ENCODE data around the gene AP1G1. TPM values are rescaled to one million over a fixed set of nuclear protein-coding genes. Genes with fewer than 3 reads are reported as not detected.

Gene AP1G1
- total RNA-seq, 1 donor from 2014 or later = 90.5 TPM

GRCh38 chr16:71778780-71779179 is 29.9 kb downstream of the AP1G1 start:
- Mint-ChIP-seq H3K4me3 (no peak overlapping the region), H3K36me3 (peaks cover 16% of the 10 kb centered on the region), H3K4me1 (ENCODE audit: unreplicated experiment) (peaks cover 4% of the 10 kb centered on the region), H3K27ac (no peak overlapping the region), H3K9me3 (no peaks in the 10 kb centered on the region), H3K27me3 (no peaks in the 10 kb centered on the region)
- no peak for TF ChIP-seq CTCF (conservative IDR thresholded peaks at IDR 0.05)
- DNase-seq (ENCODE audit: extremely low spot score, unreplicated experiment) = no peak

GRCh38 chr16:71777329-71777728 is 31.3 kb downstream of the AP1G1 start:
- H3K36me3 Mint-ChIP-seq = peaks cover 22% of the 10 kb centered on the region
- H3K27ac Mint-ChIP-seq = no peak overlapping the region

GRCh38 chr16:71775949-71776348 is 32.7 kb downstream of the AP1G1 start:
- no peaks in the 10 kb centered on the region for H3K9me3 Mint-ChIP-seq
- no peaks in the 10 kb centered on the region for H3K27me3 Mint-ChIP-seq
- H3K4me3 Mint-ChIP-seq = no peak overlapping the region
- no peak for DNase-seq (ENCODE audit: extremely low spot score, unreplicated experiment)
- peaks cover 4% of the 10 kb centered on the region for H3K4me1 Mint-ChIP-seq (ENCODE audit: unreplicated experiment)
- H3K36me3 Mint-ChIP-seq = peaks cover 25% of the 10 kb centered on the region
- H3K27ac Mint-ChIP-seq = no peak overlapping the region
- no peak for TF ChIP-seq CTCF (conservative IDR thresholded peaks at IDR 0.05)

More at GRCh38 chr16:71777329-71777728, 31.3 kb downstream of the AP1G1 start:
- H3K4me1 Mint-ChIP-seq (ENCODE audit: unreplicated experiment) = peaks cover 4% of the 10 kb centered on the region
- no peak for TF ChIP-seq CTCF (conservative IDR thresholded peaks at IDR 0.05)
- H3K27me3 Mint-ChIP-seq = no peaks in the 10 kb centered on the region
- no peaks in the 10 kb centered on the region for H3K9me3 Mint-ChIP-seq
- DNase-seq (ENCODE audit: extremely low spot score, unreplicated experiment) = no peak
- no peak overlapping the region for H3K4me3 Mint-ChIP-seq

- Mint-ChIP-seq H3K27ac (no peak overlapping the region), H3K36me3 (peaks cover 41% of the 10 kb centered on the region), H3K9me3 (no peaks in the 10 kb centered on the region), H3K4me3 (no peak overlapping the region), H3K4me1 (ENCODE audit: unreplicated experiment) (no peaks in the 10 kb centered on the region), H3K27me3 (no peaks in the 10 kb centered on the region)
- no peak for DNase-seq (ENCODE audit: extremely low spot score, unreplicated experiment)
- no peak for TF ChIP-seq CTCF (conservative IDR thresholded peaks at IDR 0.05)
Measured at GRCh38 chr16:71771571-71771970, 37.1 kb downstream of the AP1G1 start.

- Mint-ChIP-seq H3K27ac (no peak overlapping the region), H3K27me3 (no peaks in the 10 kb centered on the region), H3K4me1 (ENCODE audit: unreplicated experiment) (no peaks in the 10 kb centered on the region), H3K4me3 (no peak overlapping the region), H3K9me3 (no peaks in the 10 kb centered on the region), H3K36me3 (peaks cover 35% of the 10 kb centered on the region)
- TF ChIP-seq CTCF (conservative IDR thresholded peaks at IDR 0.05) = no peak
- DNase-seq (ENCODE audit: extremely low spot score, unreplicated experiment) = no peak
Measured at GRCh38 chr16:71769222-71769621, 39.4 kb downstream of the AP1G1 start.

Measured in type B pancreatic cell (in vitro differentiated cells).